Left ventricle myocardium superior (tissue), 1 donor: ENCODE results near the gene CACNA1G. TPM values are rescaled to one million over a fixed set of nuclear protein-coding genes. Genes with fewer than 3 reads are reported as not detected.

Experiments
- ATAC-seq: fragments of 200-7000 bp; cut with Tn5 transposase; one replicate; pipeline ENCODE4 v1.9.1; 2020; ENCODE audit warnings: mild to moderate bottlenecking, moderate library complexity
- DNase-seq: peaks from one replicate; pipeline ENCODE4 v3.0.0-alpha.2; 2020
- intact Hi-C: fragments of 100-400 bp; cut with micrococcal nuclease; formaldehyde crosslinking; loops from one replicate; pipeline ENCODE4 v1.11.0; 2022
- total RNA-seq: library from RNA; stranded (reverse); fragmentation: NEBNext Ultra II Directional; extraction: Animal tissue kit (Norgen Biotek cat#: 25700); gene quantifications from one replicate; pipeline ENCODE4 v1.2.1, GENCODE V29; 2021
- donor health status: DM: no; HTN: yes; CAD: no; lungs with severe emphysema.

CACNA1G gene
- total RNA-seq, 1 donor from 2014 or later: 0.25 TPM

- DNase-seq (no peak), ATAC-seq (no peak)
- intact Hi-C loops: no loop called here
These were observed 18.9 kb downstream of the CACNA1G start for GRCh38 chr17:50579399-50579798.

- DNase-seq: no peak
- intact Hi-C loops: no loop called here
- no peak for ATAC-seq
These were observed 20.1 kb downstream of the CACNA1G start for GRCh38 chr17:50580646-50581045.

GRCh38 chr17:50581316-50581715, 20.8 kb downstream of the CACNA1G start:
- no peak for DNase-seq
- intact Hi-C loops: no loop called here
- no peak for ATAC-seq

- ATAC-seq (peak; percentile 83), DNase-seq (peak; percentile 60)
- intact Hi-C loops: no loop called here
These were observed 22.2 kb downstream of the CACNA1G start for GRCh38 chr17:50582741-50583140.

GRCh38 chr17:50583641-50584040, 23.1 kb downstream of the CACNA1G start:
- intact Hi-C loops: no loop called here
- ATAC-seq (peak; percentile 78), DNase-seq (peak; percentile 62)

GRCh38 chr17:50584116-50584515, 23.6 kb downstream of the CACNA1G start:
- ATAC-seq: peak; percentile 5
- intact Hi-C loops: no loop called here
- no peak for DNase-seq

GRCh38 chr17:50584749-50585148, 24.2 kb downstream of the CACNA1G start:
- DNase-seq (no peak), ATAC-seq (no peak)
- intact Hi-C loops: no loop called here

- ATAC-seq (no peak), DNase-seq (no peak)
- intact Hi-C loops: no loop called here
These were observed 24.8 kb downstream of the CACNA1G start for GRCh38 chr17:50585346-50585745.

GRCh38 chr17:50585891-50586290, 25.4 kb downstream of the CACNA1G start:
- DNase-seq (no peak), ATAC-seq (no peak)
- intact Hi-C loops: no loop called here

GRCh38 chr17:50586421-50587247, 26.1 kb downstream of the CACNA1G start:
- DNase-seq (no peak), ATAC-seq (no peak)
- intact Hi-C loops: no loop called here

GRCh38 chr17:50587571-50587970, 27.1 kb downstream of the CACNA1G start:
- intact Hi-C loops: no loop called here
- no peak for ATAC-seq
- no peak for DNase-seq

- DNase-seq (peak; percentile 59), ATAC-seq (peak; percentile 13)
- intact Hi-C loops: no loop called here
These were observed 28.0 kb downstream of the CACNA1G start for GRCh38 chr17:50588391-50589049.

- ATAC-seq: no peak
- intact Hi-C loops: no loop called here
- DNase-seq: no peak
These were observed 28.7 kb downstream of the CACNA1G start for GRCh38 chr17:50589095-50589705.

- intact Hi-C loops: no loop called here
- ATAC-seq (no peak), DNase-seq (no peak)
These were observed 30.6 kb downstream of the CACNA1G start for GRCh38 chr17:50590946-50591737.

GRCh38 chr17:50593321-50593720, 32.8 kb downstream of the CACNA1G start:
- intact Hi-C loops: no loop called here
- DNase-seq: peak; percentile 69
- peak; percentile 73 for ATAC-seq

GRCh38 chr17:50594128-50594823, 33.8 kb downstream of the CACNA1G start:
- DNase-seq: no peak
- no peak for ATAC-seq
- intact Hi-C loops: no loop called here

- intact Hi-C loops: no loop called here
- DNase-seq: no peak
- no peak for ATAC-seq
These were observed 34.4 kb downstream of the CACNA1G start for GRCh38 chr17:50594892-50595291.

- intact Hi-C loops: no loop called here
- ATAC-seq (no peak), DNase-seq (no peak)
These were observed 35.9 kb downstream of the CACNA1G start for GRCh38 chr17:50596191-50597037.
